ENCODE measurements around the gene MZF1. TPM values are rescaled to one million over a fixed set of nuclear protein-coding genes. Genes with fewer than 3 reads are reported as not detected.
A peak's percentile ranks its signal among the peaks of the same experiment; 100 is the strongest.

MZF1 gene
- total RNA-seq, 2 experiments from 2014 or later: 21.0 to 21.1 TPM

DNA sequence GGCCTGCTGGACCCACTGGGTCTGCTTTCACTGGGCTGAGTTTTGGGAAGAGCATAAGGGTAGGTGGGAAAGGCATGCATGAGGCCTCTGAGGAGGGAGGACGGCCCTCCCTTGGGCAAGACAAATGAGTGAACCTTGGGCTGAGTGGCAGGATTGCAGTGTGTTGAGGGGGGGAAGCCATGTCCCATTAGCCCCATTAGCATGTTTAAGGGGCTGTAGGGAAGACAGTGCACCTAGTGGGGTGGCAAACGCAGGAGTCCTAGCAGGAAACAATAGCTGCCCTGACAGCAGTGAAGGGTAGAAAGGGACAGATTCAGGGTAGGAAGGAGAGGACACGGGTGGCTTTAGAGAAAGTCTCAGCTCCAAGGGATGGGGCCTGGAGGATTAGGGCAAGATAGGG is 50.4 kb downstream of the MZF1 start:
- intact Hi-C loops (cut with DNase I, micrococcal nuclease): no loop called here
- H3K4me3 Mint-ChIP-seq: no peak overlapping the region
- ATAC-seq (ENCODE audit: poor library complexity): no peak
- Histone ChIP-seq H3K4me1 (ENCODE audit: insufficient read depth, low read length) (peaks cover 26% of the 10 kb centered on the region), H3K36me3 (ENCODE audit: insufficient read depth, low read length) (no peaks in the 10 kb centered on the region), H3K27me3 (ENCODE audit: control insufficient read depth in 1 of 2, insufficient read depth in 2 of 2, low read length in 2 of 2) (no peaks in the 10 kb centered on the region), H3K4me3 (ENCODE audit: low read length) (no peak overlapping the region), H3K9me3 (ENCODE audit: control insufficient read depth in 1 of 2, insufficient read depth in 1 of 2, low read length in 2 of 2) (no peaks in the 10 kb centered on the region), H3K27ac (ENCODE audit: low read depth in 1 of 2, low read length in 2 of 2) (no peak overlapping the region)
- no peak for DNase-seq
- no peak overlapping the region for H3K27ac Mint-ChIP-seq
- peaks cover 29% of the 10 kb centered on the region for H3K4me1 Mint-ChIP-seq (ENCODE audit: low read depth)
- peaks cover 21% of the 10 kb centered on the region for H3K36me3 Mint-ChIP-seq (ENCODE audit: low read depth)
- CTCF ChIA-PET: interaction anchor here (0.7 to 1.5 kb wide), 2 partner anchors 9 to 21 kb away, joined by 3 read pairs; partner anchors contain the start of gene TRIM28
- TF ChIP-seq, protein P1, sequence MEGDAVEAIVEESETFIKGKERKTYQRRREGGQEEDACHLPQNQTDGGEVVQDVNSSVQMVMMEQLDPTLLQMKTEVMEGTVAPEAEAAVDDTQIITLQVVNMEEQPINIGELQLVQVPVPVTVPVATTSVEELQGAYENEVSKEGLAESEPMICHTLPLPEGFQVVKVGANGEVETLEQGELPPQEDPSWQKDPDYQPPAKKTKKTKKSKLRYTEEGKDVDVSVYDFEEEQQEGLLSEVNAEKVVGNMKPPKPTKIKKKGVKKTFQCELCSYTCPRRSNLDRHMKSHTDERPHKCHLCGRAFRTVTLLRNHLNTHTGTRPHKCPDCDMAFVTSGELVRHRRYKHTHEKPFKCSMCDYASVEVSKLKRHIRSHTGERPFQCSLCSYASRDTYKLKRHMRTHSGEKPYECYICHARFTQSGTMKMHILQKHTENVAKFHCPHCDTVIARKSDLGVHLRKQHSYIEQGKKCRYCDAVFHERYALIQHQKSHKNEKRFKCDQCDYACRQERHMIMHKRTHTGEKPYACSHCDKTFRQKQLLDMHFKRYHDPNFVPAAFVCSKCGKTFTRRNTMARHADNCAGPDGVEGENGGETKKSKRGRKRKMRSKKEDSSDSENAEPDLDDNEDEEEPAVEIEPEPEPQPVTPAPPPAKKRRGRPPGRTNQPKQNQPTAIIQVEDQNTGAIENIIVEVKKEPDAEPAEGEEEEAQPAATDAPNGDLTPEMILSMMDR (IDR thresholded peaks at IDR 0.05): no peak
- H3K27me3 Mint-ChIP-seq: no peaks in the 10 kb centered on the region
- no peaks in the 10 kb centered on the region for H3K9me3 Mint-ChIP-seq
- POLR2A ChIA-PET: no interaction called here

DNA sequence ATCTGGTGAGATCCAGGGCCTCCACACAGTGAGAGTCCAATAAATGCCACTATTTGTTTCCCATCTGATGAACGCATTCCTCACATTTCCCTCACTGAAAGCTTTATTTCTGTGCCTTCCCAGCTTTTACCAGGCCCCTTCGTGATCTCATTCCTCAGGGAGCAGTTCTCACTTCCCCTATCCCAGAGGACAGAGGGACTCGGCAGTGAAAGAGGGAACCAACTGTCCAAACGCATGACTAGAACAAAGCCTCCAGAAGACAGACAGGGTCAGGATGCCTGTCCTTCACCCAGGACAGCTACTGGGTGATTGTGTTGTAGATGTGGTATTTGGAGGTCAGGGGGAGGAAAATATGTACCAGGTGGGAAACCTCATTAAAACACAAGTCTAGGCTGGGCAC is 51.5 kb downstream of the MZF1 start:
- CTCF ChIA-PET: interaction anchor here (4.7 kb wide), 1 partner anchor 60 kb away, joined by 60 read pairs; no protein-coding TSS in a partner anchor
- H3K9me3 ChIP-seq (ENCODE audit: control insufficient read depth in 1 of 2, insufficient read depth in 1 of 2, low read length in 2 of 2): no peaks in the 10 kb centered on the region
- H3K27ac ChIP-seq (ENCODE audit: low read depth in 1 of 2, low read length in 2 of 2): no peak overlapping the region
- H3K27ac Mint-ChIP-seq: peak overlapping the region; percentile 73
- TF ChIP-seq, protein P1 (IDR thresholded peaks at IDR 0.05): no peak
- intact Hi-C loops (cut with DNase I, micrococcal nuclease): loop anchor here in 1 of 2 experiments (2.0 kb wide), 1 partner anchor 15 kb away; no protein-coding TSS in a partner anchor
- H3K27me3 Mint-ChIP-seq: no peaks in the 10 kb centered on the region
- no peak overlapping the region for H3K4me3 ChIP-seq (ENCODE audit: low read length)
- H3K36me3 Mint-ChIP-seq (ENCODE audit: low read depth): peaks cover 23% of the 10 kb centered on the region
- no peak for DNase-seq
- peaks cover 36% of the 10 kb centered on the region for H3K4me1 ChIP-seq (ENCODE audit: insufficient read depth, low read length)
- H3K27me3 ChIP-seq (ENCODE audit: control insufficient read depth in 1 of 2, insufficient read depth in 2 of 2, low read length in 2 of 2): no peaks in the 10 kb centered on the region
- POLR2A ChIA-PET: interaction anchor here (0.9 to 3.5 kb wide), 5 partner anchors 22 to 54 kb away, joined by 4 to 56 read pairs (median 27); partner anchors contain the start of genes MZF1, TRIM28 and UBE2M
- peaks cover 6% of the 10 kb centered on the region for H3K36me3 ChIP-seq (ENCODE audit: insufficient read depth, low read length)
- H3K9me3 Mint-ChIP-seq: no peaks in the 10 kb centered on the region
- H3K4me3 Mint-ChIP-seq: peak overlapping the region; percentile 54
- ATAC-seq (ENCODE audit: poor library complexity): no peak
- peaks cover 31% of the 10 kb centered on the region for H3K4me1 Mint-ChIP-seq (ENCODE audit: low read depth)

DNA sequence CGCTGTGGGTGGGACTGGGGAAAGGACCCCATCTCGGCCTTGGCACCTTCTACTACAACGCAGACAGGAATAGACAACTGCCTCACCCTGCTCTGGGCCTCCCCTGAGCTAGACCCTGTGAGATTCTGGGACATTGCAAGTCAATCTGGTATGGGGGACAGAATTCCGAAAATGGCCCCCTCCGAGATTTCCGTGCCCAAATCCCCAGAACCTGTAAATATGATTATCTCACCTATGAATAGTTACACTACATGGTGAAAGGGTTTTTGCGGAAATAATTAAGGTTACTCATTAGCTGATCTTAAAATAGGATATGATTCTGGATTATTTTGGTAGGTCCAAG is 52.9 kb downstream of the MZF1 start:
- Mint-ChIP-seq H3K27ac (peak overlapping the region; percentile 98), H3K9me3 (no peaks in the 10 kb centered on the region), H3K4me1 (ENCODE audit: low read depth) (peaks cover 39% of the 10 kb centered on the region), H3K27me3 (no peaks in the 10 kb centered on the region), H3K36me3 (ENCODE audit: low read depth) (peaks cover 27% of the 10 kb centered on the region), H3K4me3 (peak overlapping the region; percentile 99)
- POLR2A ChIA-PET: interaction anchor here (0.8 to 3.5 kb wide), 19 partner anchors 15 to 1033 kb away, joined by 3 to 56 read pairs (median 11); partner anchors contain the start of genes CHMP2A, MZF1, TRIM28 and UBE2M
- peaks cover 49% of the 10 kb centered on the region for H3K4me1 ChIP-seq (ENCODE audit: insufficient read depth, low read length)
- H3K27me3 ChIP-seq (ENCODE audit: control insufficient read depth in 1 of 2, insufficient read depth in 2 of 2, low read length in 2 of 2): no peaks in the 10 kb centered on the region
- intact Hi-C loops (cut with DNase I, micrococcal nuclease): loop anchor here in 1 of 2 experiments (1.0 to 2.0 kb wide), 2 partner anchors 17 to 39 kb away; no protein-coding TSS in a partner anchor
- CTCF ChIA-PET: interaction anchor here (0.7 to 4.7 kb wide), 21 partner anchors 19 to 292 kb away, joined by 3 to 60 read pairs (median 5); partner anchors contain the start of genes CHMP2A, MZF1, TRIM28 and UBE2M
- H3K36me3 ChIP-seq (ENCODE audit: insufficient read depth, low read length): peaks cover 19% of the 10 kb centered on the region
- H3K9me3 ChIP-seq (ENCODE audit: control insufficient read depth in 1 of 2, insufficient read depth in 1 of 2, low read length in 2 of 2): no peaks in the 10 kb centered on the region
- TF ChIP-seq, protein P1 (IDR thresholded peaks at IDR 0.05): no peak
- peak overlapping the region; percentile 86 for H3K4me3 ChIP-seq (ENCODE audit: low read length)
- DNase-seq (no peak), ATAC-seq (ENCODE audit: poor library complexity) (no peak)
- H3K27ac ChIP-seq (ENCODE audit: low read depth in 1 of 2, low read length in 2 of 2): peak overlapping the region; percentile 87 to 95
